DND-41 (cell line): ENCODE measurements around the gene ATP8A2.

Experiments used
- ATAC-seq: fragments of 200-7000 bp; cut with Tn5 transposase; 3 replicates; pipeline ENCODE4 v1.9.1; 2021; ENCODE audit warnings: low read depth; ENCODE audit not compliant: insufficient read depth
- DNase-seq: peaks from one replicate; pipeline ENCODE4 v3.0.0-alpha.2; 2020
- H2AFZ ChIP-seq: 2 replicates; pipeline ENCODE4 v1.6.0; 2012; ENCODE audit warnings: low read depth, low read length
- H3K27ac ChIP-seq: 2 replicates; pipeline ENCODE4 v1.5.1; 2012; ENCODE audit warnings: low read length, inconsistent platforms
- H3K27me3 ChIP-seq: fragments of 200-600 bp; sonication (generic); 2 replicates; pipeline ENCODE4 v1.6.0; 2012; ENCODE audit warnings: low read length, mild to moderate bottlenecking, inconsistent platforms; ENCODE audit not compliant: insufficient read depth, poor library complexity
- H3K36me3 ChIP-seq: 2 replicates; pipeline ENCODE4 v1.5.1; 2012; ENCODE audit warnings: low read length, inconsistent platforms; ENCODE audit not compliant: insufficient read depth
- H3K4me1 ChIP-seq: 2 replicates; pipeline ENCODE4 v1.5.1; 2012; ENCODE audit warnings: mild to moderate bottlenecking, low read length; ENCODE audit not compliant: insufficient read depth
- H3K4me2 ChIP-seq: 2 replicates; pipeline ENCODE4 v1.6.0; 2012; ENCODE audit warnings: mild to moderate bottlenecking, moderate library complexity, low read length, inconsistent platforms; ENCODE audit not compliant: insufficient read depth
- H3K4me3 ChIP-seq, 2 experiments: fragments of 200-600 bp in 1 of 2; shearing (Covaris generic) in 1 of 2; 2 replicates each; pipeline ENCODE4 v1.5.1; 2012 to 2016; ENCODE audit warnings: inconsistent platforms in 2 of 2, low read length in 2 of 2, mild to moderate bottlenecking in 2 of 2, low read depth in 1 of 2, moderate library complexity in 1 of 2
- H3K79me2 ChIP-seq: 2 replicates; pipeline ENCODE4 v1.6.0; 2012; ENCODE audit warnings: low read length, inconsistent platforms; ENCODE audit not compliant: insufficient read depth
- H3K9ac ChIP-seq: 2 replicates; pipeline ENCODE4 v1.6.0; 2012; ENCODE audit warnings: low read depth, mild to moderate bottlenecking, inconsistent platforms, low read length, moderate library complexity
- H3K9me3 ChIP-seq: 2 replicates; pipeline ENCODE4 v1.5.1; 2012; ENCODE audit warnings: low read length, moderate library complexity, mild to moderate bottlenecking, inconsistent platforms; ENCODE audit not compliant: insufficient read depth, severe bottlenecking
- H4K20me1 ChIP-seq: 2 replicates; pipeline ENCODE4 v1.6.0; 2012; ENCODE audit warnings: low read length; ENCODE audit not compliant: insufficient read depth
- CTCF ChIP-seq: IDR thresholded peaks from 2 replicates; pipeline ENCODE4 v1.5.1; 2012; ENCODE audit warnings: borderline replicate concordance, low read length, moderate library complexity, mild to moderate bottlenecking; ENCODE audit not compliant: poor library complexity, severe bottlenecking; ENCODE audit errors: extremely low read depth
- EZH2 ChIP-seq: IDR thresholded peaks from 3 replicates; pipeline ENCODE4 v1.6.1; 2012; ENCODE audit warnings: borderline replicate concordance, low read depth, mild to moderate bottlenecking, moderate library complexity, low read length, inconsistent platforms; ENCODE audit not compliant: severe bottlenecking

The ATP8A2 gene

GRCh38 chr13:25860265-25860664 lies 488.5 kb downstream of the ATP8A2 start:
- Histone ChIP-seq H3K4me2 (no peak overlapping the region), H3K4me1 (peaks cover 8% of the 10 kb centered on the region), H3K27ac (no peak overlapping the region), H3K4me3 (no peak overlapping the region), H3K36me3 (no peaks in the 10 kb centered on the region), H3K27me3 (no peaks in the 10 kb centered on the region), H3K9me3 (no peaks in the 10 kb centered on the region), H2AFZ (no peak overlapping the region), H4K20me1 (no peaks in the 10 kb centered on the region), H3K9ac (no peak overlapping the region), H3K79me2 (no peaks in the 10 kb centered on the region)
- DNase-seq (no peak), ATAC-seq (no peak)
- TF ChIP-seq EZH2 (no peak), CTCF (no peak)

- no peak for TF ChIP-seq CTCF
- TF ChIP-seq EZH2 = no peak
- ATAC-seq = no peak
- Histone ChIP-seq H3K4me2 (no peak overlapping the region), H3K4me1 (0 out of 2 replicates have a peak, but pooled peaks cover 3% of the 10 kb centered on the region), H4K20me1 (no peaks in the 10 kb centered on the region), H3K27ac (no peak overlapping the region), H3K9me3 (no peaks in the 10 kb centered on the region), H3K4me3 (no peak overlapping the region), H3K9ac (no peak overlapping the region), H3K27me3 (no peaks in the 10 kb centered on the region), H3K79me2 (no peaks in the 10 kb centered on the region), H3K36me3 (no peaks in the 10 kb centered on the region), H2AFZ (no peak overlapping the region)
- no peak for DNase-seq
Measured at GRCh38 chr13:25860862-25861261, 489.1 kb downstream of the ATP8A2 start.

GRCh38 chr13:25862156-25862555 lies 490.4 kb downstream of the ATP8A2 start:
- ATAC-seq = no peak
- Histone ChIP-seq H3K36me3 (no peaks in the 10 kb centered on the region), H3K4me1 (peaks cover 7% of the 10 kb centered on the region; the same call in 1 of the 2 replicates), H3K9me3 (no peaks in the 10 kb centered on the region), H3K27ac (no peak overlapping the region), H4K20me1 (no peaks in the 10 kb centered on the region), H3K27me3 (no peaks in the 10 kb centered on the region), H3K4me2 (no peak overlapping the region), H3K4me3 (no peak overlapping the region), H3K9ac (no peak overlapping the region), H2AFZ (no peak overlapping the region), H3K79me2 (no peaks in the 10 kb centered on the region)
- TF ChIP-seq EZH2 (no peak), CTCF (no peak)
- no peak for DNase-seq

GRCh38 chr13:25864116-25864515 lies 492.3 kb downstream of the ATP8A2 start:
- Histone ChIP-seq H3K36me3 (no peaks in the 10 kb centered on the region), H2AFZ (no peak overlapping the region), H3K4me2 (no peak overlapping the region), H3K9me3 (no peaks in the 10 kb centered on the region), H3K27me3 (no peaks in the 10 kb centered on the region), H4K20me1 (no peaks in the 10 kb centered on the region), H3K9ac (no peak overlapping the region), H3K4me3 (no peak overlapping the region), H3K27ac (no peak overlapping the region), H3K4me1 (peaks cover 19% of the 10 kb centered on the region), H3K79me2 (no peaks in the 10 kb centered on the region)
- ATAC-seq (no peak), DNase-seq (no peak)
- TF ChIP-seq CTCF (no peak), EZH2 (no peak)
